Measurements from ENCODE around the gene PGM2. TPM values are rescaled to one million over a fixed set of nuclear protein-coding genes. Genes with fewer than 3 reads are reported as not detected.
A peak's percentile ranks its signal among the peaks of the same experiment; 100 is the strongest.

The PGM2 gene
- polyA plus RNA-seq, 1 of the 3 experiments (the other 2 are of a cell fraction): 12.7 TPM

GRCh38 chr4:37802068-37802666, 24.3 kb upstream of the PGM2 start (continued):
- TF ChIP-seq ZBTB33 (IDR thresholded peaks at IDR 0.05; ENCODE audit: borderline replicate concordance, low read depth) (no peak), TEAD4 (IDR thresholded peaks at IDR 0.05; ENCODE audit: borderline replicate concordance, insufficient read depth) (no peak), MEF2A (IDR thresholded peaks at IDR 0.05; ENCODE audit: borderline replicate concordance, low read depth) (no peak)

- ChIA-PET CTCF (interaction anchor here (0.7 to 2.1 kb wide), 20 partner anchors 9 to 312 kb away, joined by 3 to 27 read pairs (median 4); partner anchors contain the start of gene PGM2), POLR2A (interaction anchor here (0.6 kb wide), 1 partner anchor 207 kb away, joined by 3 read pairs; no protein-coding TSS in a partner anchor)
- Histone ChIP-seq H3K4me1 (ENCODE audit: control insufficient read depth in 1 of 2, insufficient read depth in 2 of 2, low read depth in 1 of 2, low read length in 1 of 2) (no peaks in the 10 kb centered on the region), H3K27me3 (ENCODE audit: insufficient read depth) (no peaks in the 10 kb centered on the region), H4K20me1 (ENCODE audit: insufficient read depth) (no peaks in the 10 kb centered on the region), H3K4me2 (no peak overlapping the region), H2AFZ (ENCODE audit: low read depth) (0 out of 2 replicates have a peak overlapping the region, but pooled peaks have one; percentile 36), H3K27ac (ENCODE audit: low read depth in 2 of 2, low read length in 1 of 2) (no peak overlapping the region), H3K9me3 (no peaks in the 10 kb centered on the region), H3K4me3 (ENCODE audit: low read depth in 2 of 2, low read length in 1 of 2) (no peak overlapping the region), H3K9me2 (no peaks in the 10 kb centered on the region), H3F3A (replicated peaks; ENCODE audit: insufficient read depth) (no peaks in the 10 kb centered on the region), H3K79me2 (ENCODE audit: insufficient read depth) (no peaks in the 10 kb centered on the region), H3K9ac (no peak overlapping the region), H3K36me3 (replicated peaks in 1 of 2; ENCODE audit: control insufficient read depth in 1 of 2, insufficient read depth in 2 of 2, low read length in 1 of 2) (no peaks in the 10 kb centered on the region)
- no peak for TF ChIP-seq EP300 (IDR thresholded peaks at IDR 0.05; ENCODE audit: borderline replicate concordance in 1 of 2, low read depth in 1 of 2, low read length in 1 of 2)
- peak; percentile 52 for TF ChIP-seq SMC3 (IDR thresholded peaks at IDR 0.05; ENCODE audit: low read depth, low read length)
- TF ChIP-seq JUND (IDR thresholded peaks at IDR 0.05): no peak
- peak; percentile 81 for TF ChIP-seq RAD21 (IDR thresholded peaks at IDR 0.05; ENCODE audit: low read length)
- no peak for TF ChIP-seq RFX5 (IDR thresholded peaks at IDR 0.05; ENCODE audit: low read length)
- peak; percentile 76 for TF ChIP-seq CTCF (IDR thresholded peaks at IDR 0.05)
- WGBS (ENCODE audit: low lambda C conversion rate): 9% methylated on average over 4 of the region's 4 CpGs
- peak; percentile 25 for DNase-seq
These were observed 23.0 kb upstream of the PGM2 start for GRCh38 chr4:37803348-37803973.

GRCh38 chr4:37805091-37805490, 21.4 kb upstream of the PGM2 start:
- H3K9me2 ChIP-seq: no peaks in the 10 kb centered on the region
- H3K27ac ChIP-seq (ENCODE audit: low read depth in 2 of 2, low read length in 1 of 2): no peak overlapping the region
- no peaks in the 10 kb centered on the region for H3K9me3 ChIP-seq
- TF ChIP-seq ZBTB33 (IDR thresholded peaks at IDR 0.05; ENCODE audit: borderline replicate concordance, low read depth) (no peak), YY1 (IDR thresholded peaks at IDR 0.05; ENCODE audit: low read depth) (no peak), ELF1 (IDR thresholded peaks at IDR 0.05) (no peak)
- DNase-seq: no peak
- ChIA-PET POLR2A (no interaction called here), CTCF (interaction anchor here (0.9 to 2.1 kb wide), 4 partner anchors 201 to 235 kb away, joined by 5 to 27 read pairs (median 18); no protein-coding TSS in a partner anchor)
- 92% methylated on average over 5 of the region's 5 CpGs for WGBS (ENCODE audit: low lambda C conversion rate)
- H3K27me3 ChIP-seq (ENCODE audit: insufficient read depth): no peaks in the 10 kb centered on the region
- H3K4me1 ChIP-seq (ENCODE audit: control insufficient read depth in 1 of 2, insufficient read depth in 2 of 2, low read depth in 1 of 2, low read length in 1 of 2): no peaks in the 10 kb centered on the region
- no peak overlapping the region for H3K9ac ChIP-seq
- H3K4me3 ChIP-seq (ENCODE audit: low read depth in 2 of 2, low read length in 1 of 2): no peak overlapping the region
- H3K36me3 ChIP-seq (replicated peaks in 1 of 2; ENCODE audit: control insufficient read depth in 1 of 2, insufficient read depth in 2 of 2, low read length in 1 of 2): no peaks in the 10 kb centered on the region
- no peaks in the 10 kb centered on the region for H4K20me1 ChIP-seq (ENCODE audit: insufficient read depth)
- no peak overlapping the region for H2AFZ ChIP-seq (ENCODE audit: low read depth)
- H3K79me2 ChIP-seq (ENCODE audit: insufficient read depth): no peaks in the 10 kb centered on the region
- H3F3A ChIP-seq (replicated peaks; ENCODE audit: insufficient read depth): no peaks in the 10 kb centered on the region
- no peak overlapping the region for H3K4me2 ChIP-seq

Data from SK-N-SH (cell line).